ENCODE measurements around the gene CTRB1. TPM values are rescaled to one million over a fixed set of nuclear protein-coding genes. Genes with fewer than 3 reads are reported as not detected.

Gene CTRB1
- total and polyA plus RNA-seq, 2 of the 13 experiments (the other 11 are each of a cell fraction or from before 2014, with no cell fraction given) = not detected

- Histone ChIP-seq H3K36me3 (replicated peaks in 1 of 2; ENCODE audit: control insufficient read depth in 1 of 2, insufficient read depth in 2 of 2, low read length in 2 of 2) (no peaks in the 10 kb centered on the region), H3K27me3 (ENCODE audit: control insufficient read depth in 1 of 2, insufficient read depth in 2 of 2, low read length in 2 of 2) (peaks cover 0 to 4% of the 10 kb centered on the region in 2 experiments; a peak in 1 of 5 replicates), H3K4me3 (replicated peaks in 1 of 3; ENCODE audit: insufficient read depth in 1 of 3, low read depth in 2 of 3, low read length in 3 of 3) (no peak overlapping the region), H3K9ac (ENCODE audit: insufficient read depth, low read depth, low read length) (no peak overlapping the region), H2AFZ (ENCODE audit: low read length) (no peak overlapping the region), H3K9me3 (ENCODE audit: low read length) (peaks cover 45% of the 10 kb centered on the region), H3K27ac (ENCODE audit: extremely low read length, insufficient read depth, low read length) (no peak overlapping the region), H3K4me2 (ENCODE audit: low read depth, low read length) (no peak overlapping the region), H3K4me1 (ENCODE audit: insufficient read depth, low read length) (no peaks in the 10 kb centered on the region), H3K79me2 (ENCODE audit: insufficient read depth, low read length) (no peaks in the 10 kb centered on the region), H4K20me1 (ENCODE audit: insufficient read depth, low read length) (no peaks in the 10 kb centered on the region)
- WGBS (ENCODE audit: low lambda C conversion rate) = 21% methylated on average over 2 of the region's 2 CpGs
- POLR2A ChIA-PET = no interaction called here
- CTCF ChIA-PET (ENCODE audit: low intra/inter-chr PET ratio, low total read pairs) = no interaction called here
- in situ Hi-C loops (cut with HindIII; ENCODE audit: extremely low pct_ligation_motif_present, low pct_unique_long_range_greater_than_20kb) = loop anchor here (25.0 kb wide), 1 partner anchor 585 kb away; no protein-coding TSS in a partner anchor
- no peak for TF ChIP-seq TARDBP (CRISPR knock-in tag; IDR thresholded peaks at IDR 0.05)
- peak; percentile 17; the same call in 1 of the 2 replicates for TF ChIP-seq MAFF (IDR thresholded peaks at IDR 0.05; ENCODE audit: low read depth, low read length)
- peak; percentile 9 for TF ChIP-seq PCBP2 (optimal IDR thresholded peaks at IDR 0.05; ENCODE audit: low read depth, low read length, poor library complexity, severe bottlenecking)
- no peak for TF ChIP-seq REL (CRISPR knock-in tag; conservative IDR thresholded peaks at IDR 0.05)
- peak in 1 of 2 experiments; percentile 53; a peak in 1 of 4 replicates for TF ChIP-seq MAFK (conservative IDR thresholded peaks at IDR 0.05 in 1 of 2, IDR thresholded peaks at IDR 0.05 in 1 of 2; ENCODE audit: low read length in 2 of 2)
- 0 out of 2 replicates have a peak, but pooled peaks have one; percentile 70 for TF ChIP-seq ZNF136 (CRISPR knock-in tag; IDR thresholded peaks at IDR 0.05; ENCODE audit: low read depth)
- no peak for ATAC-seq
- no peak for FAIRE-seq
- intact Hi-C loops (cut with micrococcal nuclease; ENCODE audit: unreplicated experiment) = no loop called here
- no TSS peak for BruUV-seq (replicated peaks)
- DNase-seq (ENCODE audit: low spot score) = no peak
Observed at GRCh38 chr16:75176926-75177325, 41.9 kb upstream of the CTRB1 start.

GRCh38 chr16:75179208-75179607, 39.6 kb upstream of the CTRB1 start:
- DNase-seq (ENCODE audit: low spot score) = no peak
- FAIRE-seq = no peak
- CTCF ChIA-PET (ENCODE audit: low intra/inter-chr PET ratio, low total read pairs) = no interaction called here
- no peak for ATAC-seq
- no TSS peak for BruUV-seq (replicated peaks)
- 45% methylated on average over 6 of the region's 6 CpGs for WGBS (ENCODE audit: low lambda C conversion rate)
- TF ChIP-seq ETV6 (CRISPR knock-in tag; conservative IDR thresholded peaks at IDR 0.05) (no peak), MXD4 (CRISPR knock-in tag; IDR thresholded peaks at IDR 0.05) (no peak), HNF4A (CRISPR knock-in tag; IDR thresholded peaks at IDR 0.05) (no peak), ELF4 (CRISPR knock-in tag; IDR thresholded peaks at IDR 0.05; ENCODE audit: borderline replicate concordance) (no peak), GABPA (IDR thresholded peaks at IDR 0.05; ENCODE audit: low read depth, low read length) (no peak), GABPA (CRISPR knock-in tag; IDR thresholded peaks at IDR 0.05; ENCODE audit: low read depth) (no peak)
- Histone ChIP-seq H3K27ac (ENCODE audit: extremely low read length, insufficient read depth, low read length) (no peak overlapping the region), H3K4me1 (ENCODE audit: insufficient read depth, low read length) (no peaks in the 10 kb centered on the region), H3K36me3 (replicated peaks in 1 of 2; ENCODE audit: control insufficient read depth in 1 of 2, insufficient read depth in 2 of 2, low read length in 2 of 2) (no peaks in the 10 kb centered on the region), H3K27me3 (ENCODE audit: control insufficient read depth in 1 of 2, insufficient read depth in 2 of 2, low read length in 2 of 2) (peaks cover 0 to 14% of the 10 kb centered on the region in 2 experiments; a peak in 3 of 5 replicates), H3K9me3 (ENCODE audit: low read length) (peaks cover 28% of the 10 kb centered on the region), H3K4me2 (ENCODE audit: low read depth, low read length) (no peak overlapping the region), H3K9ac (ENCODE audit: insufficient read depth, low read depth, low read length) (no peak overlapping the region), H3K4me3 (replicated peaks in 1 of 3; ENCODE audit: insufficient read depth in 1 of 3, low read depth in 2 of 3, low read length in 3 of 3) (no peak overlapping the region), H3K79me2 (ENCODE audit: insufficient read depth, low read length) (no peaks in the 10 kb centered on the region), H4K20me1 (ENCODE audit: insufficient read depth, low read length) (no peaks in the 10 kb centered on the region), H2AFZ (ENCODE audit: low read length) (no peak overlapping the region)
- POLR2A ChIA-PET = no interaction called here
- in situ Hi-C loops (cut with HindIII; ENCODE audit: extremely low pct_ligation_motif_present, low pct_unique_long_range_greater_than_20kb) (loop anchor here (25.0 kb wide), 1 partner anchor 583 kb away; no protein-coding TSS in a partner anchor), intact Hi-C loops (cut with micrococcal nuclease; ENCODE audit: unreplicated experiment) (no loop called here)
